DMS153 (cell line): ENCODE results near the gene COPS7A.

Source experiments
- DNase-seq: peaks from one replicate; lab custom pipeline; 2025; lab: John Stamatoyannopoulos, UW

COPS7A gene

GRCh38 chr12:6751767-6752166, 27.9 kb downstream of the COPS7A start:
- DNase-seq = no peak

- no peak for DNase-seq
Measured at GRCh38 chr12:6752167-6752920, 28.5 kb downstream of the COPS7A start.

- peak; percentile 96 for DNase-seq
Measured at GRCh38 chr12:6752921-6753771, 29.3 kb downstream of the COPS7A start, which contains the start of gene MLF2. TSS of gene MLF2 (minus strand) at chr12:6753141. CDS start at chr12:6752334, 807 bp downstream.

- no peak for DNase-seq
Measured at GRCh38 chr12:6753772-6754356, 30.0 kb downstream of the COPS7A start.

- no peak for DNase-seq
Measured at GRCh38 chr12:6754411-6754810, 30.6 kb downstream of the COPS7A start.

GRCh38 chr12:6757028-6757690, 33.3 kb downstream of the COPS7A start:
- DNase-seq = no peak

- no peak for DNase-seq
Measured at GRCh38 chr12:6758506-6759095, 34.8 kb downstream of the COPS7A start.

GRCh38 chr12:6759741-6760140, 35.9 kb downstream of the COPS7A start:
- DNase-seq = no peak

GRCh38 chr12:6763380-6763779, 39.5 kb downstream of the COPS7A start:
- DNase-seq = no peak

GRCh38 chr12:6764011-6764828, 40.4 kb downstream of the COPS7A start:
- peak; percentile 100 for DNase-seq

GRCh38 chr12:6765048-6765633, 41.3 kb downstream of the COPS7A start:
- DNase-seq = no peak

GRCh38 chr12:6765634-6766581, 42.1 kb downstream of the COPS7A start, which contains the start of gene PTMS:
TSS of gene PTMS (plus strand) at chr12:6766363. CDS start at chr12:6766706, 343 bp downstream.
- DNase-seq = peak; percentile 90

GRCh38 chr12:6766651-6767349, 43.0 kb downstream of the COPS7A start:
- DNase-seq = peak; percentile 20

GRCh38 chr12:6767353-6768319, 43.8 kb downstream of the COPS7A start:
- no peak for DNase-seq

GRCh38 chr12:6768437-6768914, 44.6 kb downstream of the COPS7A start:
- no peak for DNase-seq

- DNase-seq = peak; percentile 47
Measured at GRCh38 chr12:6768990-6769389, 45.1 kb downstream of the COPS7A start.

GRCh38 chr12:6769666-6770065, 45.8 kb downstream of the COPS7A start:
- no peak for DNase-seq
